ENCODE data around the gene ANKRD36C.
"Not testable (repeated sequence)": the region's sequence is repeated elsewhere in the genome, so short reads cannot be mapped to it uniquely, and the experiment has no call there.

ANKRD36C gene

GRCh38 chr2:95836151-95836550 is 155.5 kb downstream of the ANKRD36C start:
- Histone ChIP-seq H3K27ac (ENCODE audit: low read depth, low read length) (no peak overlapping the region), H3K9me3 (ENCODE audit: low read length) (no peaks in the 10 kb centered on the region), H3K4me3 (ENCODE audit: low read depth in 1 of 2, low read length in 2 of 2) (no peak overlapping the region), H3K27me3 (ENCODE audit: control insufficient read depth in 1 of 2, insufficient read depth in 2 of 2, low read length in 2 of 2) (no peaks in the 10 kb centered on the region), H3K4me1 (ENCODE audit: insufficient read depth, low read length) (no peaks in the 10 kb centered on the region), H3K9ac (ENCODE audit: low read length) (no peak overlapping the region), H3K36me3 (ENCODE audit: insufficient read depth, low read length) (no peaks in the 10 kb centered on the region)

DNA sequence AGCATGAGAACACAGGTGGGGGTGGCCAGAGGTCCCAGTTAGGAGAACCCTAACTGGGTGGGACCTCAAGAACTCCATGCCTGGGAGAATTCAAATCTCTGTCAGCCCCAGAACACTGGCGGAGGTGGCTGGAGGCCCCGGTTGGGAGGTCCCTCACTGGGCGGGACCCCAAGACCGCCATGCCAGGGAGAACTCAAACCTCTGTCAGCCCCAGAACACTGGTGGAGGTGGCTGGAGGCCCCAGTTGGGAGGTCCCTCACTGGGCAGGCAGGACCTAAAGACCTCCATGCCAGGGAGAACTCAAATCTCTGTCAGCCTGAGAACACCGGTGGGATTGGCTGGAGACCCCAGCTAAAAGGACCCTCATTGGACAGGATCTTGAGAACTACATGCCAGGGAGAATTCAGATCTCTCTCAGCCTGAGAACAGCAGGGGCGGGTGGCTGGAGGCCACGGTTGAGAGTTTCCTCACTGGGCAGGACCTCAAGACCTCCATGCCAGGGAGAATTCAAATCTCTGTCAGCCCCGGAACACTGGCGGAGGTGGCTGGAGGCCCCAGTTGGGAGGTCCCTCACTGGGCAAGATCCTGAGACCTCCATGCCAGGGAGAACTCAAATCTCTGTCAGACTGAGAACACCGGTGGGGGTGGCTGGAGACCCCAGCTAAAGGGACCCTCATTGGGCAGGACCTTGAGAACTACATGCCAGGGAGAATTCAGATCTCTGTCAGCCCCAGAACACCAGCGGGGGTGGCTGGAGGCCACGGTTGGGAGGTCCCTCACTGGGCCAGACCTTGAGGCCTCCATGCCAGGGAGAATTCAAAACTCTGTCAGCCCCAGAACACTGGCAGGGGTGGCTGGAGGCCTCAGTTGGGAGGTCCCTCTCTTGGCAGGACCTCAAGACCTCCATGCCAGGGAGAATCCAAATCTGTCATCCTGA is 157.3 kb downstream of the ANKRD36C start:
- not testable (repeated sequence) for H3K4me1 ChIP-seq (ENCODE audit: insufficient read depth, low read length); H3K36me3 ChIP-seq (ENCODE audit: insufficient read depth, low read length); H3K27me3 ChIP-seq (ENCODE audit: control insufficient read depth in 1 of 2, insufficient read depth in 2 of 2, low read length in 2 of 2); H3K27ac ChIP-seq (ENCODE audit: low read depth, low read length); H3K4me3 ChIP-seq (ENCODE audit: low read depth in 1 of 2, low read length in 2 of 2); H3K9ac ChIP-seq (ENCODE audit: low read length); H3K9me3 ChIP-seq (ENCODE audit: low read length)

DNA sequence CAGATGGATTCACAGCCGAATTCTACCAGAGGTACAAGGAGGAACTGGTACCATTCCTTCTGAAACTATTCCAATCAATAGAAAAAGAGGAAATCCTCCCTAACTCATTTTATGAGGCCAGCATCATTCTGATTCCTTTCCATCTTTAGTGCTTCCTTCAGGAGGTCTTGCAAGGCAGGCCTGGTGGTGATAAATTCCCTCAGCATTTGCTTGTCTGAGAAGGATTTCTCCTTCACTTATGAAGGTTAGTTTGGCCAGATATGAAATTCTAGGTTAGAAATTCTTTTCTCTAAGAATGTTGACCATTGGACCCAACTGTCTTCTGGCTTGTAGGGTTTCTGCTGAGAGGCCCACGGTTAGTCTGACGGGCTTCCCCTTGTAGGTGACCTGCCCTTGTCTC is 167.4 kb downstream of the ANKRD36C start:
- H3K9ac ChIP-seq (ENCODE audit: low read length); H3K9me3 ChIP-seq (ENCODE audit: low read length): not testable (repeated sequence)

GRCh38 chr2:95817521-95817920 is 174.1 kb downstream of the ANKRD36C start:
- not testable (repeated sequence) for H3K9me3 ChIP-seq (ENCODE audit: low read length)

More for the DNA sequence above, 167.4 kb downstream of the ANKRD36C start:
- H3K4me3 ChIP-seq (ENCODE audit: low read depth in 1 of 2, low read length in 2 of 2); H3K27ac ChIP-seq (ENCODE audit: low read depth, low read length); H3K36me3 ChIP-seq (ENCODE audit: insufficient read depth, low read length); H3K27me3 ChIP-seq (ENCODE audit: control insufficient read depth in 1 of 2, insufficient read depth in 2 of 2, low read length in 2 of 2); H3K4me1 ChIP-seq (ENCODE audit: insufficient read depth, low read length): not testable (repeated sequence)

GRCh38 chr2:95813311-95813710 is 178.3 kb downstream of the ANKRD36C start:
- H3K9me3 ChIP-seq (ENCODE audit: low read length); H3K36me3 ChIP-seq (ENCODE audit: insufficient read depth, low read length); H3K27ac ChIP-seq (ENCODE audit: low read depth, low read length); H3K27me3 ChIP-seq (ENCODE audit: control insufficient read depth in 1 of 2, insufficient read depth in 2 of 2, low read length in 2 of 2); H3K4me1 ChIP-seq (ENCODE audit: insufficient read depth, low read length); H3K4me3 ChIP-seq (ENCODE audit: low read depth in 1 of 2, low read length in 2 of 2); H3K9ac ChIP-seq (ENCODE audit: low read length): not testable (repeated sequence)

More at GRCh38 chr2:95817521-95817920, 174.1 kb downstream of the ANKRD36C start:
- H3K27me3 ChIP-seq (ENCODE audit: control insufficient read depth in 1 of 2, insufficient read depth in 2 of 2, low read length in 2 of 2); H3K9ac ChIP-seq (ENCODE audit: low read length); H3K4me3 ChIP-seq (ENCODE audit: low read depth in 1 of 2, low read length in 2 of 2); H3K27ac ChIP-seq (ENCODE audit: low read depth, low read length); H3K4me1 ChIP-seq (ENCODE audit: insufficient read depth, low read length); H3K36me3 ChIP-seq (ENCODE audit: insufficient read depth, low read length): not testable (repeated sequence)

- Histone ChIP-seq H3K27ac (ENCODE audit: low read depth, low read length) (no peak overlapping the region), H3K27me3 (ENCODE audit: control insufficient read depth in 1 of 2, insufficient read depth in 2 of 2, low read length in 2 of 2) (no peaks in the 10 kb centered on the region), H3K9ac (ENCODE audit: low read length) (no peak overlapping the region), H3K36me3 (ENCODE audit: insufficient read depth, low read length) (no peaks in the 10 kb centered on the region), H3K4me1 (ENCODE audit: insufficient read depth, low read length) (no peaks in the 10 kb centered on the region), H3K9me3 (ENCODE audit: low read length) (no peaks in the 10 kb centered on the region), H3K4me3 (ENCODE audit: low read depth in 1 of 2, low read length in 2 of 2) (no peak overlapping the region)
These were observed 191.7 kb downstream of the ANKRD36C start for GRCh38 chr2:95799892-95800291.

DNA sequence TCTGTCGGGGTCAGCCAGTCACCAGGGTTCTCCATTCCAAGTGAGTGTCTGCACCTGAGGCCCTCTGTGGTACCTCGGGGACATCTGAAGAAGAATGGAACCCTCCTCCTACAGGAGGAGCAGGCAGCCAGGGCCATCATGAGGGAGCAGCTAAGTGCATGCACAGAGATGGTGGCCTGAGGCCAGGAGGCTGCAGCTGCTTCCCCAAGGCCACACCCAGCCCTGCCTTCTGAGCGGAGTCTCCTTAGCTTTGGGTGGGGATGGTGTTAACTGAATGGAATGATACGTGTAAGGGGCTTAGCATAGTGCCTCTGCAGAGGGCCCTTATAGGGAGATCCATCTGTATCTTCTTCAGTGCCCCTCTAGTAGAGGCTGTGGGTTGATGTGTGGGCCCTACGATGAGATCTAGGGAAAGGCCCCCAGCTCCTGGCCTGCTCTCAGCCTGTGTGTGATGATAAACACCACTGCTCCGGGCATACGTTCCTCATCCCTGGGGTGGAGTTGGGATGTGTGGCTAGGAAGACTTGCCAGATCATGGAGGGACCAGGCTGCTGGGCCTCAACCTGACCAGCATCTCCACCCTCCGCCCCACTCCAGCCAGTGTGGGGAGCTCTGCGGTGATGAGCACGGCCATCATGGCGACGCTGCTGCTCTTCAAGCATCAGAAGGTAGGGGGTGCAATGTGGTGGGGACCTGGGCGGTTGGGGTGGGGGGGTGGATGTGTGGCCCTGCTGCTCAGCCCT is 192.3 kb downstream of the ANKRD36C start:
- not testable (repeated sequence) for H3K9ac ChIP-seq (ENCODE audit: low read length); H3K9me3 ChIP-seq (ENCODE audit: low read length); H3K27me3 ChIP-seq (ENCODE audit: control insufficient read depth in 1 of 2, insufficient read depth in 2 of 2, low read length in 2 of 2); H3K4me1 ChIP-seq (ENCODE audit: insufficient read depth, low read length); H3K27ac ChIP-seq (ENCODE audit: low read depth, low read length); H3K4me3 ChIP-seq (ENCODE audit: low read depth in 1 of 2, low read length in 2 of 2); H3K36me3 ChIP-seq (ENCODE audit: insufficient read depth, low read length)

GRCh38 chr2:95796249-95797099 is 195.2 kb downstream of the ANKRD36C start:
- H3K4me1 ChIP-seq (ENCODE audit: insufficient read depth, low read length); H3K4me3 ChIP-seq (ENCODE audit: low read depth in 1 of 2, low read length in 2 of 2); H3K36me3 ChIP-seq (ENCODE audit: insufficient read depth, low read length); H3K27ac ChIP-seq (ENCODE audit: low read depth, low read length); H3K9ac ChIP-seq (ENCODE audit: low read length); H3K27me3 ChIP-seq (ENCODE audit: control insufficient read depth in 1 of 2, insufficient read depth in 2 of 2, low read length in 2 of 2); H3K9me3 ChIP-seq (ENCODE audit: low read length): not testable (repeated sequence)

GRCh38 chr2:95793970-95794369 is 197.7 kb downstream of the ANKRD36C start:
- not testable (repeated sequence) for H3K9ac ChIP-seq (ENCODE audit: low read length); H3K36me3 ChIP-seq (ENCODE audit: insufficient read depth, low read length); H3K27me3 ChIP-seq (ENCODE audit: control insufficient read depth in 1 of 2, insufficient read depth in 2 of 2, low read length in 2 of 2); H3K9me3 ChIP-seq (ENCODE audit: low read length); H3K4me3 ChIP-seq (ENCODE audit: low read depth in 1 of 2, low read length in 2 of 2); H3K4me1 ChIP-seq (ENCODE audit: insufficient read depth, low read length); H3K27ac ChIP-seq (ENCODE audit: low read depth, low read length)

DNA sequence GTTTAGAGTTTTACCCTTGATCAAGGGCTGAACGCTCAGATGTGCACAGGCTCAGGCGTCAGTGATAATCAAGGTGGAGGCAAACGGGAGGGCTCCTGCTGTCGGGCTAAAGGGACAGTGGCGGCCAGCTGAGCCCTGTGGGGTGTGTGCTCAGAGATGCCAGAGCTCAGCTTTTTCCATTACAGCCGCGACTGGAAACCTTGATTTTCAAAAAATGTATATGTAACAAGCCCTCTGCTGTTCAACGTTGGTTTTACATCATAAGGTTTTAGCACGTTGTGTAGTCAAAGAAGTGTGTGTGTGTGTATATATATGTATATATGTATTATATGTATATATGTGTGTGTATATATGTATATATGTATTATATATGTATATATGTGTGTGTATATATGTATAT is 201.4 kb downstream of the ANKRD36C start:
- H3K27ac ChIP-seq (ENCODE audit: low read depth, low read length); H3K9me3 ChIP-seq (ENCODE audit: low read length); H3K27me3 ChIP-seq (ENCODE audit: control insufficient read depth in 1 of 2, insufficient read depth in 2 of 2, low read length in 2 of 2); H3K9ac ChIP-seq (ENCODE audit: low read length); H3K36me3 ChIP-seq (ENCODE audit: insufficient read depth, low read length); H3K4me1 ChIP-seq (ENCODE audit: insufficient read depth, low read length); H3K4me3 ChIP-seq (ENCODE audit: low read depth in 1 of 2, low read length in 2 of 2): not testable (repeated sequence)

DNA sequence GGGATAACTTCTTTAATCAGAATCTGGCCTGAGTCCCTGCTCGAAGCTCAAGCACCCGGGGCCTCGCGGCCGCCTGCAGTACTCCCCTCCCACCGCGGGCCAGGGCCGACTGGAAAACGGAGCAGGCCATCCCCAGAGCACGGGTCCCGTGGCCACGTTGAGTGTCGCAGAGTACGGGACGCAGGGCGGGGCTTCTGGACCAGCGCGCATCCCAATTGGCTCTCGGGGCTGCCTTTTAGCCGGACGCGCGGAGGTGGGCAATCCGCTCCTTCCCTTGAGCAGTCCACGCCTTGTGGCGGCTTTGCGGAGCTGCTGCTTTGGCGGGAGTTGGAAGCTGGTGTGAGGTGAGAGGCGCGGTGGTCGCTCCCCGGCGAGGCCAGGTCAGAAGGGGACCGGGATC is 202.2 kb downstream of the ANKRD36C start:
- H3K36me3 ChIP-seq (ENCODE audit: insufficient read depth, low read length); H3K27me3 ChIP-seq (ENCODE audit: control insufficient read depth in 1 of 2, insufficient read depth in 2 of 2, low read length in 2 of 2); H3K4me3 ChIP-seq (ENCODE audit: low read depth in 1 of 2, low read length in 2 of 2); H3K4me1 ChIP-seq (ENCODE audit: insufficient read depth, low read length); H3K9ac ChIP-seq (ENCODE audit: low read length); H3K9me3 ChIP-seq (ENCODE audit: low read length); H3K27ac ChIP-seq (ENCODE audit: low read depth, low read length): not testable (repeated sequence)

All from muscle layer of colon (tissue), 2 donors.